Spleen (tissue), 11 donors: ENCODE measurements around the gene BTN1A1. TPM values are rescaled to one million over a fixed set of nuclear protein-coding genes. Genes with fewer than 3 reads are reported as not detected.

Experiments used
- DNase-seq: peaks from one replicate; pipeline ENCODE4 v3.0.0-alpha.2; 2020
- H3K27ac ChIP-seq, 8 donors: fragments of 200-600 bp; sonication (generic) in 7 of 8; 1 replicate in 4 of 8; 2 replicates in 4 of 8; pipeline versions ENCODE4 v1.5.0 to v1.8.0; 2016 to 2021; ENCODE audit warnings: inconsistent platforms in 4 of 8, mild to moderate bottlenecking in 4 of 8, moderate library complexity in 1 of 8
- H3K27me3 ChIP-seq, 7 donors: fragments of 200-600 bp; sonication (generic) in 6 of 7; replicated peaks in 1 of 7; 1 replicate in 4 of 7; 2 replicates in 3 of 7; pipeline versions ENCODE4 v1.5.0 to v1.8.0; 2016 to 2021; ENCODE audit warnings: inconsistent platforms in 3 of 7, mild to moderate bottlenecking in 1 of 7
- H3K36me3 ChIP-seq, 6 donors: fragments of 200-600 bp; sonication (generic) in 5 of 6; 1 replicate in 4 of 6; 2 replicates in 2 of 6; pipeline versions ENCODE4 v1.5.0 to v1.8.0; 2016 to 2021; ENCODE audit warnings: inconsistent platforms in 2 of 6
- H3K4me1 ChIP-seq, 6 donors: fragments of 200-600 bp; sonication (generic) in 5 of 6; 1 replicate in 3 of 6; 2 replicates in 3 of 6; pipeline versions ENCODE4 v1.5.0 to v1.8.0; 2016 to 2021; ENCODE audit warnings: inconsistent platforms in 3 of 6
- H3K4me3 ChIP-seq, 8 donors: fragments of 200-600 bp; sonication (generic) in 7 of 8; 1 replicate in 4 of 8; 2 replicates in 4 of 8; pipeline versions ENCODE4 v1.5.0 to v1.8.0; 2016 to 2021; ENCODE audit warnings: inconsistent platforms in 4 of 8, mild to moderate bottlenecking in 4 of 8, moderate library complexity in 2 of 8
- H3K9me3 ChIP-seq, 8 donors: fragments of 200-600 bp; sonication (generic) in 7 of 8; 1 replicate in 4 of 8; 2 replicates in 4 of 8; pipeline versions ENCODE4 v1.5.0 to v1.8.0; 2016 to 2021; ENCODE audit warnings: inconsistent platforms in 4 of 8
- POLR2A ChIP-seq, 3 donors: fragments of 450-650 bp; IDR thresholded peaks; one replicate each; pipeline ENCODE4 v1.5.1; 2017; ENCODE audit warnings: antibody characterized with exemption in 3 of 3, mild to moderate bottlenecking in 1 of 3
- POLR2AphosphoS5 ChIP-seq, 3 donors: sonication (generic); formaldehyde crosslinking; IDR thresholded peaks; one replicate each; pipeline ENCODE4 v1.5.1; 2017; ENCODE audit warnings: antibody characterized with exemption in 3 of 3
- whole genome bisulfite sequencing, 5 donors: extraction: QIAGEN DNeasy Blood & Tissue Kit in 3 of 5; methylation state at CpG; one replicate each; pipeline versions ENCODE4 v1.1.5 to v1.1.7; 2013 to 2018; 5-methylcytosine and 5-hydroxymethylcytosine counted together
- intact Hi-C: fragments of 100-400 bp; cut with DNase I; formaldehyde crosslinking; loops from one replicate; pipeline ENCODE4 v1.15.0; 2023; ENCODE audit warnings: low total_unique reads
- polyA plus RNA-seq, 3 donors: library from polyadenylated mRNA; stranded (reverse); fragments of 200-250 nt; gene quantifications; one replicate each; pipeline ENCODE4 v1.2.1, GENCODE V29; 2013
- total RNA-seq, 7 donors: library from RNA; depleted of rRNA in 3 of 7; stranded (reverse); fragments of >200 nt in 3 of 7; fragmentation: NEBNext Ultra II Directional in 4 of 7; extraction: Animal tissue kit (Norgen Biotek cat#: 25700) in 4 of 7; gene quantifications; one replicate each; pipeline versions ENCODE4 v1.1.0 to v1.2.1, GENCODE V29; 2016 to 2021
- TF ChIP-seq, protein P1 (sequence below), 11 experiments: fragments of 200-600 bp in 7 of 11; fragments of 450-650 bp in 4 of 11; sonication (generic) in 4 of 11; IDR thresholded peaks in 8 of 11; conservative IDR thresholded peaks in 3 of 11; 1 replicate in 7 of 11; 2 replicates in 4 of 11; pipeline versions ENCODE4 v1.4.0 to v1.8.0; 2016 to 2021; ENCODE audit warnings: antibody characterized with exemption in 11 of 11, inconsistent platforms in 4 of 11, mild to moderate bottlenecking in 1 of 11
- donor health status: healthy with polysubstance abuse.
- donor health status: DM: no; HTN: no; CAD: no; lungs with moderate emphysema.
- donor health status: DM: no; HTN: no; CAD: no.
- donor health status: Bipolar disorder and iron deficiency.
- donor health status: healthy.
- donor health status: DM: no; HTN: no; CAD: no.
- donor health status: DM: yes; HTN: yes; CAD: no.

BTN1A1 gene
- total and polyA plus RNA-seq, 10 donors, result 0.23 to 1.1 (median 0.35) TPM

DNA sequence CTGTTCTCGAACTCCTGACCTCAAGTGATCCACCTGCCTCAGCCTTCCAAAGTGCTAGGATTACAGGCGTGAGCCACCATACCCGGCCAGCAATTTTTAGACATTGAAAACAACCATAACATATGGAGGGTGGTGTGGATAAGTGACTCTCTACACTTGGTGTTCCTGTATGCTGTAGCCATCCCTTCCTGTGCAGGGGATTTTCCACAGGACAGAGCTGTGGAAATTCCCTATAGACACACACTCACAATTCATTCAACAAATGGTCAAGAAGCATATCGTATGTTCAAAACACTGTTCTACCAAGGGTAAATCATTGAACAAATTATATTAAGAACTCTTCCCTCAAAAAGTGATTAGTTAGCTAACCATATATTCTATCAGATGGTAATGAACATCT is 36.1 kb upstream of the BTN1A1 start:
- peaks cover 2 to 100% (median 90%) of the 10 kb centered on the region in 6 donors for H3K36me3 ChIP-seq
- H3K27me3 ChIP-seq, result no peaks in the 10 kb centered on the region
- no peak for DNase-seq
- H3K4me1 ChIP-seq, result peaks cover 23 to 72% (median 53%) of the 10 kb centered on the region in 6 donors
- intact Hi-C loops, result no loop called here
- TF ChIP-seq, protein P1, sequence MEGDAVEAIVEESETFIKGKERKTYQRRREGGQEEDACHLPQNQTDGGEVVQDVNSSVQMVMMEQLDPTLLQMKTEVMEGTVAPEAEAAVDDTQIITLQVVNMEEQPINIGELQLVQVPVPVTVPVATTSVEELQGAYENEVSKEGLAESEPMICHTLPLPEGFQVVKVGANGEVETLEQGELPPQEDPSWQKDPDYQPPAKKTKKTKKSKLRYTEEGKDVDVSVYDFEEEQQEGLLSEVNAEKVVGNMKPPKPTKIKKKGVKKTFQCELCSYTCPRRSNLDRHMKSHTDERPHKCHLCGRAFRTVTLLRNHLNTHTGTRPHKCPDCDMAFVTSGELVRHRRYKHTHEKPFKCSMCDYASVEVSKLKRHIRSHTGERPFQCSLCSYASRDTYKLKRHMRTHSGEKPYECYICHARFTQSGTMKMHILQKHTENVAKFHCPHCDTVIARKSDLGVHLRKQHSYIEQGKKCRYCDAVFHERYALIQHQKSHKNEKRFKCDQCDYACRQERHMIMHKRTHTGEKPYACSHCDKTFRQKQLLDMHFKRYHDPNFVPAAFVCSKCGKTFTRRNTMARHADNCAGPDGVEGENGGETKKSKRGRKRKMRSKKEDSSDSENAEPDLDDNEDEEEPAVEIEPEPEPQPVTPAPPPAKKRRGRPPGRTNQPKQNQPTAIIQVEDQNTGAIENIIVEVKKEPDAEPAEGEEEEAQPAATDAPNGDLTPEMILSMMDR (IDR thresholded peaks at IDR 0.05 in 8 of 11, conservative IDR thresholded peaks at IDR 0.05 in 3 of 11), result no peak
- TF ChIP-seq POLR2AphosphoS5 (IDR thresholded peaks at IDR 0.05) (no peak), POLR2A (IDR thresholded peaks at IDR 0.05) (no peak)
- peak overlapping the region in 2 of 8 donors; percentile 7 to 48 for H3K27ac ChIP-seq
- WGBS, 5 donors, result 66 to 96% (median 86%) methylated on average over 4 of the region's 4 CpGs
- no peaks in the 10 kb centered on the region for H3K9me3 ChIP-seq
- H3K4me3 ChIP-seq, result no peak overlapping the region

DNA sequence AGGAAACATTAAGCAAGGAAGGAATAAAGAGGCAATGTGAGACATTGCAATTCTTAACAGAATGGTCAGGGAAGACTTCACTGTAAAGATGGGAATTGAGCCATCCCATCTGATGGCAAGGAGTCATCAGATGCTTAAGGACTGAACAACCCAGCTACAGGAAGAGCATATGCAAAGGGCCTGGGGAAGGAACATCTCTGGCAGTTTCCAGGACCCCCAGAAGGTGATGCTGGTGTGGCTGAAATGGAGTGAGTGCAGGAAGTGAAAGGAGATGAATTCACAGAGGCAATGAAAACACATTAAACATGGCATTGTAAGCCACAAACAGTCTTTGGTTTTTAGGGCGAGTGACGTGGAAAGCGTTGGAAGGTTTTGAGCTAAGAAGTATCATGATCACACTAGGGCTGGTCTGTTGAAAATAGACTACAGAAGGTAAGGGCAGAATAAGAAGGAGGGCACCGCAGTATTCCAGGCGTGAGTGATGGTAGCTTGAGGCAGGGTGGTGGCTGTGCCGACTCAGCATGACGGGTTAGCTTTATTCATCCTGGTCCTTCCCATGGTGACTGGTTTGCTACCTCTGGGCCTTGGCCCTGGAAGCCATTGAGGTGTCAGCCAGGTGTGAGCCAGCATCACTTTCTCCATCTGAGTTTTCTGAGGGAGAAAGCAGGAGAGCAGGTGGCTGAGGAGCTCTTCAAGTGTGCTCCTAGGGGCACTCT is 35.5 kb upstream of the BTN1A1 start:
- H3K9me3 ChIP-seq, result no peaks in the 10 kb centered on the region
- no peak for DNase-seq
- no peaks in the 10 kb centered on the region for H3K27me3 ChIP-seq
- no peak overlapping the region for H3K4me3 ChIP-seq
- peak overlapping the region in 3 of 8 donors; percentile 1 to 48 (median 12) for H3K27ac ChIP-seq
- H3K4me1 ChIP-seq, result peaks cover 17 to 68% (median 49%) of the 10 kb centered on the region in 6 donors
- intact Hi-C loops, result no loop called here
- 92 to 98% (median 96%) methylated on average over 7 of the region's 7 CpGs for WGBS, 5 donors
- TF ChIP-seq POLR2A (IDR thresholded peaks at IDR 0.05) (no peak), POLR2AphosphoS5 (IDR thresholded peaks at IDR 0.05) (peak in 2 of 3 donors; percentile 7 to 16)
- H3K36me3 ChIP-seq, result peaks cover 2 to 100% (median 91%) of the 10 kb centered on the region in 6 donors

DNA sequence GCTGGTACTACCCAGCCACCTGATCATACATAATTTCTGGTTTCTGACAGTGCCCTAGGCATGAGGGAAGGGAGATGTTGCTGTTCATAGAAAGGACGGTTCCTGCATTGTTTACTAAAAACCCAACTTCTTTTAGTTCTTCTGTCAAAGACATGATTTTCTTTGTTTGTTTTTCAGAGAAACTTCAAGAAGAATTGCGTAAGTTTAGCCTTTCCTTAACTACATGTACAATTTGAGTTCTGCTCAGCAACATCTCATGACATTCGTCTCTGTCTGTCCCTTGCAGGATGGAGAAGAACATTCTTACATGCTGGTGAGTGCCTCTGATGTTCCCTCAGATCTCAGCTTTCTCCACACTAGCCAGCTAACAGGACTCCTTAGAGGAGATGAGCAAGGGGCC is 34.3 kb upstream of the BTN1A1 start:
- TF ChIP-seq, protein P1 (IDR thresholded peaks at IDR 0.05 in 8 of 11, conservative IDR thresholded peaks at IDR 0.05 in 3 of 11), result no peak
- TF ChIP-seq POLR2AphosphoS5 (IDR thresholded peaks at IDR 0.05) (no peak), POLR2A (IDR thresholded peaks at IDR 0.05) (no peak)
- Histone ChIP-seq H3K4me1 (peaks cover 5 to 56% (median 37%) of the 10 kb centered on the region in 6 donors), H3K4me3 (no peak overlapping the region), H3K27me3 (no peaks in the 10 kb centered on the region), H3K9me3 (no peaks in the 10 kb centered on the region), H3K36me3 (peaks cover 2 to 100% (median 86%) of the 10 kb centered on the region in 6 donors), H3K27ac (peak overlapping the region in 1 of 8 donors; percentile 12)
- no peak for DNase-seq
- intact Hi-C loops, result no loop called here
- WGBS, 5 donors, result 85 to 96% (median 93%) methylated on average over 3 of the region's 3 CpGs

DNA sequence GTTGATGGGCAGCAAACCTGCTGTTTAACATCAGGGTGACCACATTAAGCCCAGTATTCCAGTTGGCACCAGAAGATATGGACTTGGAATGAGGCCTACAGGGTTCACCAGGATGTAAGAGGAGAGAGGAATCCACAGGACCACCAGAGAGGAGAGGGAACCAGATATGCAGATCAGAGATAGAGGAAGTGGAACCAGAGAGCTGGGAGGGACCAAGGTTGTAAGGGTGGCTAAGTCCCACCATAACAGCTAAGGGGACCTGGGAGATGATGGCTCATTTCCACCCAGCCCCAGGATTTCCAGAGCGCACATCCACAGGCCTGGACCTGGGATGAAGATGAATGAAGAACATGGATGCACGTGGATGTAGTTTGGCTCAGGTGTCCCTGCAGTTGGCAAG is 31.3 kb upstream of the BTN1A1 start:
- H3K4me1 ChIP-seq, result peaks cover 5 to 37% (median 20%) of the 10 kb centered on the region in 6 donors
- 92 to 98% (median 98%) methylated on average over 2 of the region's 2 CpGs for WGBS, 5 donors
- intact Hi-C loops, result no loop called here

More for the DNA sequence above, 31.3 kb upstream of the BTN1A1 start:
- no peak for DNase-seq
- Histone ChIP-seq H3K4me3 (no peak overlapping the region), H3K27ac (peak overlapping the region in 3 of 8 donors; percentile 9 to 50 (median 13)), H3K27me3 (no peaks in the 10 kb centered on the region), H3K36me3 (peaks cover 2 to 70% (median 64%) of the 10 kb centered on the region in 6 donors), H3K9me3 (peaks cover 0 to 14% (median 12%) of the 10 kb centered on the region in 8 donors)
- TF ChIP-seq POLR2A (IDR thresholded peaks at IDR 0.05) (no peak), POLR2AphosphoS5 (IDR thresholded peaks at IDR 0.05) (peak in 1 of 3 donors; percentile 39)
- TF ChIP-seq, protein P1 (IDR thresholded peaks at IDR 0.05 in 8 of 11, conservative IDR thresholded peaks at IDR 0.05 in 3 of 11), result no peak
